ENCODE data around the gene NKX6-2.
"Not testable (repeated sequence)": the region's sequence is repeated elsewhere in the genome, so short reads cannot be mapped to it uniquely, and the experiment has no call there.

The NKX6-2 gene

DNA sequence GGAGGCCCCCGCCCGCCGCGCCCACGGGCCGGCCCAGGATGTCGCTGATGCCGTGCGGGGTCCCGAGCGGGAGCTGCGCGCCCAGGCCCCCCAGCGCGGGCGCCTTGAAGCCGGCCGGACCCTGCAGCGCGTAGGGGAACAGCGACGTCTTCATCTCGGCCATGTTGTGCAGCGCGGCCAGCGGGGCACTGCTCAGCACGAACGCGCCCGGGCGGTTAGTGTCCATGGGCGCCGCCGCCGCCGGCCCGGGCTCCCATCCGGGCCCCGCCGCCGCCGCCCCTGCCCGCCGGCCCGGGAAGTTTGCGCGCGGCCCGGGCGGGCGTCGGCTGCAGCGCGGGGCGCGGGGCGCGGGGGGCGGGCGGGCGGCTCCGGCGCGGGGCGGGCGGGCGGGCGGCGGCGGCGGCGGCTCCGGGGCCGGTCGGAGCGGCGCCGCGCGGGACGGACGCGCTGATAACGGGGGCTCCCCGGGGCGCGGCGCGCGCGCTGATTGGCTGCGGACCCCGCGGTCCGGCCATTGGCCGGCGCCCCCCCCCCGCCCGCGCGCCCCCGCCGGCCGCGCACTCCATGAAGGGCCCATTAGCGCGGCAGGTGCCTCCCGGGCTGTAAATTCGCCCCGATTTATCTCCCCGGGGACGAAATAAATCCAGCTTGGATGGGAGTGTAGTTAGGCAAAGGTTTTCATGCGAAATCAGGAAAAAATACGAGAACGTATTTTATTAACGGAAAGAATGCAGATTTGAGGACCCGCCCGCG, at the start of gene NKX6-2:
Gene NKX6-2 (minus strand): TSS at position 425 of the 753 bp plus-strand sequence. CDS start 199 bp downstream, at position 226.
- no peak for DNase-seq (ENCODE audit: low read depth in 2 of 2)

DNA sequence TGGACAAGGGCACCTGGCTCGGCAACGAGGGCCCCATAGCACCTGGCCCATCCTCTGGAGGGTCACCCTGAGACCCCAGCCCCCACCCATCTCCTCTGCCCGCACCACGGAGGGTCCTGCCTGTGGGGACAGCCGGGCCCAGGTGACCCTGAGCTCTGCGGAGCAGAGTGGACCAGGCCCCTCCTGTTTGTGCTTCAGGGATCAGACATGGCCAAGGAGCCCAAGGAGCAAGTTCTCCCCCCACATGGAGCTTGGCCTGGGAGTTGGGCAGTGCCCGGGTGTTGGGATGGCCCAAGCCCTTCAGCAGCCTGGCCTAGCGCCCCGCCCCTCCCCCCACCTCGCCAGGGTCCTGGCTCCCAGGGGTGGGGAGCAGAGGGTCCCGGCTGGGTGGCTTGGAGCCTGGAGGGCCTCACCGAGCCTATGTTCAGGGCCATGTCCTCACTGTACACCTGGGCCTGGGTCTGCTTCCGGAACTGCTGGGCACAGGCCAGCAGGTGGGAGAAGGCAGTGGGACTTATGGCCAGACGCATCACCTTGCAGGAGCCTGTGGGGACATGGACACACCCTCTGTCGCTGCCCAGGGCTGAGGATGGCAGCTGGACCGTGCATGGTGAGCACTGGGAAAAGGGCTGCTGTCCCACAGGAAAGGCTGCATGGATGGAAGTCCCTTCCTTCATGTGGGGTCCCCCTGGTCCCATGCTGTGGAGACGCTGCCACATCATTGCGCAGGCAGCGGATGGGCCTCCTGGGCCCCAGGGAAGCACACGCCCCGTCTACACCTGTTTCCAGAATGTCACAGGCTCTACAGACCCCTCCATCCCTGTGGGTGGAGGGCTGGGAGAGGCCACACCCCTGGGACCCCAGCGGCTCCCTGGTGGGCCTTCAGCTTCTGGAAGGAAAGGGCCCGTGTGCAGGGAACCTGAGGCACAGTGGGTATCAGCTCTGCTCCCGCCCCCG, 49.2 kb upstream of the NKX6-2 start:
- DNase-seq (ENCODE audit: low read depth in 2 of 2): no peak

DNA sequence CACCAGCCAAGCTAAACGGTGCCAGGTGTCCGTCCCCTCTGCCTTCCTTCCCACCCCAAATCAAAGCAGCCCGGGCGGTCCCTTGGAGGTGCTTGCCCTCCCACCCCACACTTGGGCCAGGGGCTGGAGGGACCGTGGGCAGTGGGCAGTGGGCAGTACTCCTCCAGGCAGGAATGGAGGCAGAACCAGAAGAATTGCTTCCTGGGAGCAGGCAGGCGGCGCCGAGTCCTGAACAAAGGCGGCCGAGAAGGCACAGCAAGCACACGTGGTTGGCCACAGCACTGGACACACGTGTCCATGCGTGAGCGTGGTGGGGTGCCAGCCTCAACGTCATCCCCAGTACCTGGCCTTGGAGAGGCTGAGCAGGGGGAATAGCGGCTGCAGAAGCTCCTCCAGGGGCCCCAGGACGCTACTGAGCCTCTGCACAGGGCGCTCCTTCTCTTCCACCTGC, 48.4 kb upstream of the NKX6-2 start:
- no peak for DNase-seq (ENCODE audit: low read depth in 2 of 2)

DNA sequence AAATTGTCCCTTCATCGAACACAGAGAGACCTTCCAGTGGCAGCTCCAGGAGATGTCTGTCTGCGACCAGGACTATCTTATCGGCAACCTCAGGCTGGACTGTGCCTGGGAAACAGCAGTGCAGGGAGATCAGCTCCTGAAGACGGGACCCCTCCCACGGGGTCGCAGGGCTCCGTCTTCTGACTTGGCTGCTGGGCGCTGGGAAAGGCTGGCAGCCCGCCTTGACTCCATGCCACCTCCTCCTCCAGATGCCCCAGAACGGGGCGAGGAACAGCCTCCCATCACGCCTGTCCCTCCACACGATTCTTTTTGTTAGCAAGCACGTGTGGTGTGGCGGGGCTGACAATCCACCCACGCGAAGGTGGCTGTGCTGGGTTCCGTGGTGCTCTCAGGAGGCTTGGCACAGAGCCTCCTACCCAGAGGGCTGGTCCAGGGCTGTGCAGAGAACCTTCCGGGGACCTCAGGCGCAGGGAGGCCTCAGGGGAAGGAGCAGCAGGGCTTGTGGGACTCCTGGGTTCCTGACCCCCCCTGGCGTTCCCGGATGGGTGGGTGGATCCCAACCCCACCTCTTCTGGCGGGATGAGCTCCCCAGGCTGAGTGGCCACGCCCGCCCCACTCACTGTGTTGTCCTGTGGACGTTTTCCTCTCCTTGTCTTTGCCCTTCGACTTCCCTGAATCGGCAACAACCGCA, 47.6 kb upstream of the NKX6-2 start:
- DNase-seq (ENCODE audit: low read depth in 2 of 2): no peak

DNA sequence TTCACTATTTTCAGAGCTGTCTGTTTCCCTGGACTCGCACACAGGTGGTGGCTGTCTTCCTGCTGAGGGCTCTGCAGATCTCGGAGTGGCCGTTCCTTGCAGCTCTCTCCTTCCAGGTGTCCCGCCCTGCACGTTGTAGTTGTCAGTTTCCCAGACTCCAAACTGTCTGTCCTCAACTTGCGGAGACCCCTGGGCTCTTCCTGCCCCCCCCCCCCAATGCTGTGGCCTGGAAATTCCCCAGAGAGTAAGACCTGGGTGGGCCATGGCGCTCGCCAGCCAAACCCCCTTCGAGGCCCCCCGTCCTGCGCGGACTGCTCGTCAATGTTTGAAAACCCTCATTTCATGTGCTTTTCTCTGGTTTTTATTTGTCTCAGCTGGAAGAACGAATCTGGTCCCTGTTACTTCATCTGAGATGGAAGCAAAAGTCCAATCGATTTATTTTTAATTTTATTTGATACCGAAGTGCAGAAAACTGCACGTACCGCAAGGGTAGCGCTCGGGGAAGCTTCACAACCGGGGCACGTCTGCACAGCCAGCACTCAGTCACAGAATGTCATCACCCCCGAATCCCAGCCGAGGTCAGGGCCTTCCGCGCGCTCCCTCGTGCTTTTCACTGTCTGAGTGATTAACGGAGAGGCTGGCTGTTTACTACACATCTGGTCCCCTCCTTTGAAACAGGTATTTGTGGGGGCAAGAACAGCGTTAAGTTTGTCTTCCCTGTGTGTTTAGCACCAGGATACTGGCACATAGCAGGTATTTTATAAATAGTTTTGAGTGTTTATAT, 46.4 kb upstream of the NKX6-2 start:
- no peak for DNase-seq (ENCODE audit: low read depth in 2 of 2)

DNA sequence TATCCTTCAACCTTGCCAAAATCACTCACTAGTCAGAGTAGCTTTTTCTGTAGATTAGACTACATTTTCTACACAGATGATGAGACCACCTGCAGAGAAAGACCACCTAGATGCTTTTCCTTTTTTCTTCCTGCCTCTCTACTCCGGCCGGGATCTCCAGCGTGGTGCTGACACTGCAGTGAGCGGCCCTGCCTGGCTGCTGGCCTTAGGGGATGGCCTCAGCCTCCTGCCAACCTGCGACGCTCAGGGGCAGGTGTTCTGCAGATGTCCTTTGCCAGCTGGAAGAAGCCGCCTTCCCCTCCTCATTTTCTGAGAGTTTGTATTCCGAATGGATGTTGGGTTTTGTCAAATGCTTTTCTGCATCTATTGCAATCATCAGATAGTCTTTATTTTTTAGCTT, 43.5 kb upstream of the NKX6-2 start:
- no peak for DNase-seq (ENCODE audit: low read depth in 2 of 2)

DNA sequence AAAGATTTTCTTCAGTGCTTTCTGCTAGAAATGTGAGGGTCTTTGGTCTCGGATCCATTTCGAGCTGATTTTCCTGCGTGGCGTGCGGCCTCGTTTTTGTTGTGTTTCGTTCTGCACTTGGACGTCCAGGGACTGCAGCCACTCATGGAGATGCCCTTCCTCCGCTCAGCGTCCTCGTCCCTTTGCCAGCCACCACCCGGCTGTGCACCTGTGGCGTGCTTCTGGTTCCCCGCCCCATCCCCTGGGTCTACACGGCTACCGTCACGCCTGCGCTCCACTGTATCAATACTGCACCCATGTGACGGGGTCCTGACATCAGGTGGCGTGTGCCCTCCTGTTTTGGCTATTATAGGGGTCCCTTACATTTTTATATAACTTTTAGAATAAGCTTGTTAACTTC, 42.7 kb upstream of the NKX6-2 start:
- DNase-seq (ENCODE audit: low read depth in 2 of 2): no peak

DNA sequence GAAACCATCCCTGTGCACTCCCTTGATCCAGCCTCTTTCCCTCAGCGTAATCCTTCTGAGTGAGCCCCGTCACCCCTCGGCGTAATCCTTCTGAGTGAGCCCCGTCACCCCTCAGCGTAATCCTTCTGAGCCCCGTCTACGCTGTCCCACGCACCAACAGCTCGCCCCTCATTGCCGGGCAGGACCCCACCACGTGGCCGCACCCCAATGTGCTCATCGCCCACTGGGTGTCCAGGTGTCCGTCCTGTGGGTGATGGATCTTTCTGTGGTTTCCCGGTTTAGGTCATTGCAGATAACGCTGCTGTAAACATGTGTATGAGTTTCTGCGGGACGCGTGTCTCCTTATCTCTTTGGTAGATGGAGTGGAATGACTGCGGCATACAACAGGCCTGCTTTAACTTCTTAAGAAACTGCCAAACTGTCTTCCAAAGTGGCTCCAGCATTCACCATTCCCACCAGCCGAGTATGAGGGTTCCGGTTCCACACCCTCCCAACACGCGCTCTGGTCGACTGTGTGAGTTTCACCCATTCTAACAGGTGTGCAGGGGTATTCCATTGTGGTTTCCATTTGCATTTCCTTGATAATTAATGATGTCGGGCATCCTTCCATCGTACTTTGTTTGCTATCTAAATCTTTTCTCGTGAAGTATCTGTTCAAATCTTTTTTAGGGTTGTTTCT, 42.1 kb upstream of the NKX6-2 start:
- DNase-seq (ENCODE audit: low read depth in 2 of 2): no peak

DNA sequence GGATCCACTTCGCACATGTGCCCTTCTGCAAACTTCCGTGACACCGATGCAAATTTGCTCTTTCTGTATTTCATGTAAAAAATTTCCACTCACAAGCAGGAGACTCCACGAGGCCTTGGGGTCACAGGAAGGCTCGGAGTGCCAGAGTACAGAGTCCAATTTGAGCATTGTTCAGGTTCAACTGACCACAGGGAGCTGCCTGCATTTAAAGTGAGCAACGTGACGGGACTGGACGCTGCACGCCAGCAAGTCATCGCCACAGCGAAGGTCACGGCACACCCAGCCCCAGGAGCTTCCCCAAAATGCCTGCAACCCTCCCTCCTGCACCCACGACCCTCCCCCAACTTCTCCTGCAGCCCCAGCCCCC, 41.5 kb upstream of the NKX6-2 start:
- DNase-seq (ENCODE audit: low read depth in 2 of 2): no peak

DNA sequence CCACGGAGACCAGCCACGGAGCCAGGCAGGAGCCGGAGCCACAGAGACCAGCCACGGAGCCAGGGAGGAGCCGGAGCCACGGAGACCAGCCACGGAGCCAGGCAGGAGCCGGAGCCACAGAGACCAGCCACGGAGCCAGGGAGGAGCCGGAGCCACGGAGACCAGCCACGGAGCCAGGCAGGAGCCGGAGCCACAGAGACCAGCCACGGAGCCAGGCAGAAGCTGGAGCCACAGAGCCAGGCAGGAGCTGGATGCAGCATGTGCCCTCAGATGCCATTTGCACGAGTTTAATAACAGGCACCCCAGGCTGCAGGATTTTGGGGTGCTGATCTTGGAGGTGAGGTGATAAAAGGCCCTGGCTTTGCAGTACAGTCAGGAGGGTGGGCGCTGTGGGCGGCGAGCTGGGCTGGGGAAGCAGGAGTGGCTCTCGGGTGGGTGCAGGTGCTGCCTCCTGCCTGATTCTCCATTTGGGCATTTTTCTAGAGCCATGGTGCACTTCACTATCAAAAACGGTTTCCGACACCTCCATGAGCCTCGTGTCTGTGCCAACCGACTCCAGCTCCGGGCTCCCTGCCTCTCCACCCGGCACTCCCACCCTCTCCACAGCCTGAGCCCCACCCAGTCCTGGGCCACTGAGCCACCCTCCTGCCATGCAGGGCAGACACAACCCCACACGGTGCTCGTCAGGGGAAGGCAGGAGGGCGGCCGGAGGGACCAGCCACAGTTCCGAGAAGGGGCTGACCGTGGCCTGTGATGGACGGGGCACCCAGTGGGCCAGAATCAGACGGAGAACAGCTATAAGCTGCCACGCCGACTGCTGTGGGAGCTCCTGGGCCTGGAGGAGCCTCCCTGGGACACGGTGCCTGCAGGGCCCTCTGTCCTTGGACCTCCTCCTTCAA, 40.8 kb upstream of the NKX6-2 start:
- no peak for DNase-seq (ENCODE audit: low read depth in 2 of 2)

DNA sequence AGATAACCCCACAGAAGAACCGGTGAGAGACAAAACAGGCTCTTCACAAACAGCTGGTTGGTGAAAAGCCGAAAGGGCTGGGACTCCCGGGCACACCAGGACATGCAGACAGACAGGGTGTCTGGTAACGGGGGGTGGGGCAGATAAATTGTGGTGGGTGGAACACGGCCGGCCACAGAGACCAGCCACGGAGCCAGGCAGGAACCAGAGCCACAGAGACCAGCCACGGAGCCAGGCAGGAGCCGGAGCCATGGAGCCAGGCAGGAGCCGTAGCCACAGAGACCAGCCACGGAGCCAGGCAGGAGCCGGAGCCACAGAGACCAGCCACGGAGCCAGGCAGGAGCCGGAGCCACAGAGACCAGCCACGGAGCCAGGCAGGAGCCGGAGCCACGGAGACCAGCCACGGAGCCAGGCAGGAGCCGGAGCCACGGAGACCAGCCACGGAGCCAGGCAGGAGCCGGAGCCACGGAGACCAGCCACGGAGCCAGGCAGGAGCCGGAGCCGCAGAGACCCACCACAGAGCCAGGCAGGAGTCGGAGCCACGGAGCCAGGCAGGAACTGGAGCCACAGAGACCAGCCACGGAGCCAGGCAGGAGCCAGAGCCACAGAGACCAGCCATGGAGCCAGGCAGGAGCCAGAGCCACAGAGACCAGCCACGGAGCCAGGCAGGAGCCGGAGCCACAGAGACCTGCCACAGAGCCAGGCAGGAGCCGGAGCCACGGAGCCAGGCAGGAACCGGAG, 40.0 kb upstream of the NKX6-2 start:
- DNase-seq (ENCODE audit: low read depth in 2 of 2): not testable (repeated sequence)

DNA sequence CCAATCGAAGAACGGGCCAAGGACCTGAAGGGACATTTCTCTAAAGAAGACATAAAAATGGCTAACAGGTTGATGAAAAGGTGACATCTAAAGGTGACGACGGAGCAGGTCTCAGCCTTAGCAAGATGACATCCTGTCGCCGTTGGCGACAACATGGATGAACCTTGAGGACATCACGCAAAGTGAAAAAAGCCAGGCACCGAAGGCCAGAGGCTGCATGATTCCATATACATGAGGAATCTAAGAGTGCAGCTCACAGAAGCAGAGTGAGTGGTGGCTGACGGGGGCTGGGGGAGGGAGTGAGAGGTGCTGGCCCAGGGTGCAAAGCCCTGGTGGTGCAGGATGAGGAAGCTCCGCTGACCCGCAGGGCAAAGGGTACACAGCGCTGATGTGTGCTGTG, 34.1 kb upstream of the NKX6-2 start:
- no peak for DNase-seq (ENCODE audit: low read depth in 2 of 2)

DNA sequence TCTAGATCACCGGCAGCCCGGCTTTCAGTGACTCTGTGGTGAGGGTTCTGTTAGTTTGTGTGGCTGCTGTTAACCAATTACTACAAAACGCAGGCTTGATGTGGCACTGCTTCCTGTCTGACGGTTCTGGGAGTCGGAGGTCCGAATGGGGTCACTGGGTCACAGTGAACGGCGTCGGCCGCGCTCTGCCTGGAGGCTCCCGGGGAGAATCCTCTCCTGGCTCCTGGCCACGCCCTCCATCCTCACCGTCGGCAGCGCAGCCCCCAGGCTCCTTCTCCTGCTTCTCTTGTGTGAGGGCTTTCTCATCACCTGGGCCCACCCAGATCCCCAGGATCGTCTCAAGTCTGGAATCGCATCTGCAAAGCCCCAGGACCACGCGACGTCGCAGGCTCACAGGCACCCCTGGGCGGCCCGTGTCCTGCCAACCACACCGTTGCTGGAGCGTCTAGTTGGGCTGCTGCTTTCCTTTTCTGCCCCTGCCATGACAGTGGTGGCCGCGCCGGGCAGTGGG, 31.8 kb upstream of the NKX6-2 start:
- no peak for DNase-seq (ENCODE audit: low read depth in 2 of 2)

DNA sequence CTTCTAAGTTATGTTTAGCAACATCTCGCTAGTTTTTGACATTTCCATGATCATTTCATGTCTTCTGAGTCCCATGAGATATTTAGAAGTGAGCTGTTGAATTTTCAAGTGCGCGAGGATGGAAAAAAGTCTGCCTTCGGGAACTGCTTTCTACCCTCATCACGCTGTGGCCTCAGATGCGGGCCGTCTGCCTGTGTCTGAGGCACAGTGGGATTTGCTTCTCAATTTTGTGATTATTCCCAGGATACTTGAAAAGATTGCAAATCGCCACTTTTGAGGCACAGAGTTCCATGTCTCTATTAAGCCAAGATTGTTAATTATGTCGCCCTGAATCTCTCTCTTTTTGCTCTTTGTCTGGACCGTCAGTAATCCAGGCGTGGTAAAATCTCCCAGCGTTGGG, 30.8 kb upstream of the NKX6-2 start:
- DNase-seq (ENCODE audit: low read depth in 2 of 2): no peak

DNA sequence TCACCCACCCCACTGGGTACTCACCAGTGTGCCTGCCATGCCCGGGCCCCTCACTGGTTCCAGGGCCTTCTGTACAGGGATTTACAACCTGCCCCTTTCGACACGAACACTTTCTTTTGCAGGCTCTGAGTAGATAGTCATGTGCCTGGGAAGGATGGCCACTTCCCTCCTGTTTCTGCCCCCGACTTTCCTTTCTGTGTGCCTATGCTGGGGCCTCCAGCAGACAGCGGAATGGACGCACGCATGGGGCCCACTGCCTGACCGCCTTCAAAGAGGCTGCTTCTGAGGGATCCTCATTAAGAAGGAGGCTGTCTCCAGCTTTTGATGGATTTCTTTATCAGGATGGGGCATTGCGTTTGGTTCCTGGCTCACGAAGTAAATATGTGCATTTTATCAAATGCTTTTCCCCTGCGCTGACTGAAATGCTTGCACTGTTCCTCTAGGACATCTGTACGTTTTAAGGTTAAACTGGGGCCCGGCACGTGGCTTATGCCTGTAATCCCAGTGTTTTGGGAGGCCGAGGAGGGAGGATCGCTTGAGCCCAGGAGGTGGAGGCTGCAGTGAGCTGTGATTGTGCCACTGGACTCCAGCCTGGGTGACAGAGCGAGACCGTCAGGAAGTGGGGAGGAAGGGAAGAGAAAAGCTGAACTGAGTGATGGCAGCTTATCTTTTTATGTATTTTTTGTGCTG, 29.4 kb upstream of the NKX6-2 start:
- DNase-seq (ENCODE audit: low read depth in 2 of 2): no peak

DNA sequence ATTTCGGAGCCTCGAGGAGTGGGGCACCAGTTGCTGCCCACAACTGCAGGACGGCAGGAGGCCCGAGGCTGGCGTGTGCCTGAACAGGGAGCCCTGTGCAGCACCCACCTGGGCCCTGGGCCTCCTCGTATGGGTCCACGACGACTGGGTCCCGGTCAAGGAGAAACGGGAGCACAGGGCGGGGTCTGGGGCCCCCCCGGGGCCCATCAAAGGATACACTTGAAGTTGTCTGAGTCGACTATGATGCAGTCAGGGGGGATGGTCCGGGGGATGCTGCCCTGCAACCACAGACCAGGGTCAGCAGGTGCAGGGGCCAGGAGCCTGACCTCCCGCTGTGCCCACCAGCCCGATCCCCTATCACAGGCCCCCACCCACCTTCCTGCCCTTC, 28.5 kb upstream of the NKX6-2 start:
- DNase-seq (ENCODE audit: low read depth in 2 of 2): no peak

DNA sequence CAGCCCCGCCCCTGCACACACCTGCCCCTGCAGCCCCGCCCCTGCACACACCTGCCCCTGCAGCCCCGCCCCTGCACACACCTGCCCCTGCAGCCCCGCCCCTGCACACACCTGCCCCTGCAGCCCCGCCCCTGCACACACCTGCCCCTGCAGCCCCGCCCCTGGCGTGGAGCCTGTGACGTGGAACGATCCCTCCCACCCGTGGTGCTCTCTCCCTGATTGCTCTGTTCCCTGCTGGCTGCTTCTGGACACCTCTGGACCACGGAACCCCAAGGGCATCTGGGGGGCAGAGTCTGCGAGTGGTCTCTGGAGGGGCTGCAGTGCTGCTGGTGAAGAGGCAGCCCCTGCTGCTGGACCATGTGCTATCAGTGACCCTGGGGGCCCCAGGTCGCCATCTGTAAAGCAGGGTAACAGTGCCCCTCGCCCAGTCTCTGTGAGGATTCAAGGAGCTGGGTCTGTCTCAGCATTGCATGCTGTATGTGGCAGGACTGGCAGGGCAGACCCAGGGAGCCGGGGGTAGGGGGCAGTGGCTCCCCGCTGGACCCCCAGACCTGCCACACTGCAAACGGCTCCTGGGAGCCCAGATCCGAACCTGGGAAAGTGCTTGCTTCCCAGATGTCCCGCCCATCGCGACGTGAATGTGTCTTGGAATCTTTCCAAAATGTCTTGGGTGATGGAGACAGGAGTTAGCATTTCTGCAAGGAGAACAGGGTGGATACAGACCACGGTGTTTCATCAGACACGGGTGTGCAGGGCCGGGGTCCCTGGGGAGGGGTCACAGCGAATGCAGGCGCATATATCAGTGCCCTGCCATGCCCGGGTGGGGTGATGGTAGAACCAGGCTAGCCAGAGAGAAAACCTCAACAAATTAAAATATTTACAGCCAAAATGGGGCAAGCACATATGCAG, 27.9 kb upstream of the NKX6-2 start:
- DNase-seq (ENCODE audit: low read depth in 2 of 2): no peak

Measured in stimulated activated CD8-positive, alpha-beta memory T cell treated with anti-CD3 and anti-CD28 coated beads, Interleukin-7, amount 100 ng/mL, for 1 hour (primary cell).